Fibroblast of the aortic adventitia (primary cell): ENCODE results near the gene CCDC137. TPM values are rescaled to one million over a fixed set of nuclear protein-coding genes. Genes with fewer than 3 reads are reported as not detected.

Experiments used
- DNase-seq: peaks from one replicate; pipeline ENCODE4 v3.0.0-alpha.2; 2010; ENCODE audit warnings: low read depth
- H3K4me3 ChIP-seq: 2 replicates; pipeline ENCODE4 v1.5.1; 2011; ENCODE audit warnings: low read depth, mild to moderate bottlenecking, control low read depth, low read length, moderate library complexity
- CTCF ChIP-seq: IDR thresholded peaks from 2 replicates; pipeline ENCODE4 v1.5.1; 2011; ENCODE audit warnings: mild to moderate bottlenecking, low read length, control low read depth, inconsistent platforms; ENCODE audit not compliant: insufficient read depth
- total RNA-seq: library from RNA; depleted of rRNA; stranded (reverse); fragments of >200 nt; gene quantifications from 2 replicates; pipeline ENCODE4 v1.2.3, GENCODE V29; 2012; ENCODE audit warnings: low replicate concordance

The CCDC137 gene
- total RNA-seq, 1 donor: 7.0 TPM

DNA sequence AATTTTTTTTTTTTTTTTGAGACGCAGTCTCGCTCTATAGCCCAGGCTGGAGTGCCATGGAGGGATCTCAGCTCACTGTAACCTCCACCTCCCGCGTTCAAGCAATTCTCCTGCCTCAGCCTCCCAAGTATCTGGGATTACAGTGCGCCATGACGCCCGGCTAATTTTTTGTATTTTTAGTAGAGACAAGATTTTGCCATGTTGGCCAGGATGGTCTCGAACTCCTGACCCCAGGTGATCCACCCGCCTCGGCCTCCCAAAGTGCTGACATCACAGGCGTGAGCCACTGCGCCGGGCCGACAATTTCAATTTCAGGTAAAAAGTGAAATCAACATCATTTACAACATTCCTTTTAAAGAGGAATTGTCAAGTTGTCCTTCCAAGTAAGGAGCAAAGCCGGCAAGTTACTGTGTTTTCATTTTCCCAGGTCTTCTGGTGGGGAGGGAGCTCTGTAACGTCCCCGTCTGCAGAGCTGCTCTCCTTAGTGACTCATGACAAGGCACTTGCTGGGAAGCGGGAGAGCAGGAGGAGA, 30.5 kb upstream of the CCDC137 start:
- H3K4me3 ChIP-seq: peak overlapping the region; percentile 91
- TF ChIP-seq CTCF: no peak
- DNase-seq: no peak

DNA sequence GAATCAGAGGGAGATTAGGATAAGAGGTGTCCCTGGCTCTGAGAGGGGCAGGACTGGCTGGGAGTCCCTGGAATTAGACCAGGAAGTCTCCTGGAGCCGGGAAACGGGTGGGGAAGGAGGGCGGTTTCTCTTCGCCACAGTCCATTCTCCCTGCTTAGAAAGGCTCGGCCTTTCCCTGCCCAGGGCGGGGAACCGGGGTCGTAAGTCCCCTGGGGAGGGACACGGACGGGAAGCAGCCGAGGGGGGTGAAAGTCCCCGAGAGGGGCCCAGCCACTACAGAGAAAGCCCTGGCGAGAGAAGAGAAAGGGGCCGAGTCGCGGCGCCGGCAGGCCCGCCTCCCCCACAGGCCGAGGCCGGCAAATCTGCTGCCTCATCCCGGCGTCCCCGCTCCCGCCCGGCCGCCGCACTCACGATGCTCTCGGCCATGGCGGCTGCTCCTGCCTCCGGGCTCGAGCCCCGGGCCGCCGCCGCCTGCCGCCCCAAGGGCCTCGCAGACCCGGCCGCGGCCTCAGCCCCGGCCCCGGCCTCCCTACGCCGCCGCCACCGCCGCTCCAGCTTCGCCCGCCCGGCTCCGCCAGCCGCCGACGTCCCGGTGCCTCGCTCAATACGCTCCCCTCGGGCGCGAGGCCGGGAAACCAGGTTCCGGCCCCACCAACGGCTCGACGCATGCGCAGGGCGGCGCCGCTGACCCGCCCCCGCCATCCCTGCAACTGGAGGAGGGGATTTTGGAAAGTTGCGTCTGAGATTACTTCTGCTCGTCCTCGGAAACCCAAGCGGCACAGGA, 29.8 kb upstream of the CCDC137 start, which contains the start of the genes NPLOC4 and TSPAN10:
NPLOC4 (minus strand) TSS at position 608 of the 784 bp plus-strand sequence; CDS start at position 426, 182 bp downstream.
TSPAN10 (plus strand) TSS at position 692 of the 784 bp plus-strand sequence. CDS start 5,217 bp downstream, outside the sequence.
- peak within 1 kb of the TSS; percentile 91 for H3K4me3 ChIP-seq
- TF ChIP-seq CTCF: no peak
- peak; percentile 83 for DNase-seq

DNA sequence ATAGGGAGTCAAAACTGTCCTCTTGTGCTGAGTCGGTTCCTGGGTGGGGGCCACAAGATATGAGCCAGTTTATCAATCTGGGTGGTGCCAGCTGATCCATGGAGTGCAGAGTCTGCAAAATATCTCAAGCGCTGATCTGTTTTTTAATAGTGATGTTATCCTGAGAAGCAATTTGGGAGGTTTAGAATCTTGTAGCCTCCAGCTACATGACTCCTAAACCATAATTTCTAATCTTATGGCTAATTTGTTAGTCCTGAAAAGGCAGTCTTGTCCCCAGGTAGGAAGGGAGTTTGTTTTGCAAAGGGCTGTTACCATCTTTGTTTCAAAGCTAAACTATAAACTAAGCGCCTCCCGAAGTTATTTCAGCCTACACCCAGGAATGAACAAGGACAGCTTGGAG, 27.9 kb upstream of the CCDC137 start:
- H3K4me3 ChIP-seq: no peak overlapping the region
- TF ChIP-seq CTCF: no peak
- DNase-seq: no peak

DNA sequence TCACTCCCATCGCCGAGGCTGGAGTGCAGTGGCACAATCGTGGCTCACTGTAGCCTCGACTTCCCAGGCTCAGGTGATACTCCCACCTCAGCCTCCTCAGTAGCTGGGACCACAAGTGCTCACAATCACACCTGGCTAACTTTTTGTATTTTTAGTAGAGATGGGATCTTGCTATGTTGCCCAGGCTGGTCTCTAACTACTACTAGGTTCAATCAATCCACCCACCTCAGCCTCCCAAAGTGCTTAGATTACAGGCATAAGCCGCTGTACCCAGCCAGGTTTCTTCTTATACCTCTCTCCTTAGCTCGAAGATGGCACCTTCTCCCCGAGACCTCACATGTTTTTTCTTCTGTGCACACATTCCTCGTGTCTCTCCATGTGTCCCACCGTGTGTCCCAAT, 26.5 kb upstream of the CCDC137 start:
- H3K4me3 ChIP-seq: no peak overlapping the region
- no peak for TF ChIP-seq CTCF
- DNase-seq: no peak

- no peak for TF ChIP-seq CTCF
Measured at GRCh38 chr17:81641825-81642489, 24.6 kb upstream of the CCDC137 start.

DNA sequence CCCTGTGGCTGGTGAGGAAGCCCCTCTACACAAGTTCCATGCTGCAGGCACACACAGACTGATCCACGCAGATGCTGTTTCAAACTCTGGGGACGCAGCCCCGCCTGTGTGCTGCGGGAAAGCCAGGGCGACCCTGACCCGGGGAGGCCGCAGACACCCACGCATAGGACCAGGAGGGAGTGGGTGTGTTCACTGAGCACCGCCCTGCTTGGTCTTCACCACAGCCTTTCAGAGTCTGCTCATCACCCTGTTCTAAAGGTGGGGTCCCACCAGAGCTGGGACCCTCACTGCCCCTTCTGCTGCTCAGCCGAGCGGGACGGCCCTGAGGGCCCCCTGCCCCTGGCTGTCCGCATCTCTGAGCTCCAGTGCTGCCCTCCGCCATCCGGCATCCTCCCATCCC, 22.0 kb upstream of the CCDC137 start:
- no peak for DNase-seq

More at GRCh38 chr17:81641825-81642489, 24.6 kb upstream of the CCDC137 start:
- peak; percentile 49 for DNase-seq
- H3K4me3 ChIP-seq: no peak overlapping the region

More for the DNA sequence above, 22.0 kb upstream of the CCDC137 start:
- no peak for TF ChIP-seq CTCF
- no peak overlapping the region for H3K4me3 ChIP-seq
